ENCODE measurements around the gene PDXK. TPM values are rescaled to one million over a fixed set of nuclear protein-coding genes. Genes with fewer than 3 reads are reported as not detected.
A peak's percentile ranks its signal among the peaks of the same experiment; 100 is the strongest.

PDXK gene
- total RNA-seq, 1 experiment from 2014 or later = 119 TPM

GRCh38 chr21:43778469-43779335 lies 59.8 kb downstream of the PDXK start:
- no peaks in the 10 kb centered on the region for H3K27me3 ChIP-seq
- no peaks in the 10 kb centered on the region for H3K9me3 ChIP-seq
- no peak for DNase-seq
- H3K36me3 ChIP-seq = peaks cover 10% of the 10 kb centered on the region
- H3K4me3 ChIP-seq = no peak overlapping the region

GRCh38 chr21:43779660-43780059 lies 60.7 kb downstream of the PDXK start:
- H3K9me3 ChIP-seq = no peaks in the 10 kb centered on the region
- no peak overlapping the region for H3K4me3 ChIP-seq
- no peaks in the 10 kb centered on the region for H3K27me3 ChIP-seq
- peaks cover 3% of the 10 kb centered on the region for H3K36me3 ChIP-seq
- DNase-seq = no peak

GRCh38 chr21:43781846-43782245 lies 62.9 kb downstream of the PDXK start:
- DNase-seq = no peak
- no peaks in the 10 kb centered on the region for H3K36me3 ChIP-seq
- H3K4me3 ChIP-seq = no peak overlapping the region
- no peaks in the 10 kb centered on the region for H3K27me3 ChIP-seq
- no peaks in the 10 kb centered on the region for H3K9me3 ChIP-seq

GRCh38 chr21:43782431-43783097 lies 63.6 kb downstream of the PDXK start:
- H3K4me3 ChIP-seq = no peak overlapping the region
- H3K27me3 ChIP-seq = no peaks in the 10 kb centered on the region
- DNase-seq = no peak
- no peaks in the 10 kb centered on the region for H3K36me3 ChIP-seq
- no peaks in the 10 kb centered on the region for H3K9me3 ChIP-seq

- H3K9me3 ChIP-seq = no peaks in the 10 kb centered on the region
- no peaks in the 10 kb centered on the region for H3K27me3 ChIP-seq
- H3K36me3 ChIP-seq = no peaks in the 10 kb centered on the region
- H3K4me3 ChIP-seq = no peak overlapping the region
- no peak for DNase-seq
Observed at GRCh38 chr21:43783098-43783700, 64.3 kb downstream of the PDXK start.

- Histone ChIP-seq H3K9me3 (no peaks in the 10 kb centered on the region), H3K27me3 (no peaks in the 10 kb centered on the region), H3K36me3 (no peaks in the 10 kb centered on the region; the same call in 1 of the 2 replicates), H3K4me3 (no peak overlapping the region)
- no peak for DNase-seq
Observed at GRCh38 chr21:43785134-43785533, 66.2 kb downstream of the PDXK start.

- no peaks in the 10 kb centered on the region for H3K9me3 ChIP-seq
- no peak for DNase-seq
- H3K27me3 ChIP-seq = no peaks in the 10 kb centered on the region
- H3K4me3 ChIP-seq = no peak overlapping the region
- peaks cover 11% of the 10 kb centered on the region for H3K36me3 ChIP-seq
Observed at GRCh38 chr21:43786300-43786806, 67.4 kb downstream of the PDXK start.

GRCh38 chr21:43786807-43787440 lies 68.0 kb downstream of the PDXK start:
- no peak overlapping the region for H3K4me3 ChIP-seq
- H3K27me3 ChIP-seq = no peaks in the 10 kb centered on the region
- H3K9me3 ChIP-seq = no peaks in the 10 kb centered on the region
- H3K36me3 ChIP-seq = peaks cover 17% of the 10 kb centered on the region
- DNase-seq = no peak

GRCh38 chr21:43789276-43790009 lies 70.5 kb downstream of the PDXK start, which contains the start of gene RRP1:
TSS of gene RRP1 (plus strand) at chr21:43789577. CDS start at chr21:43789630, 53 bp downstream.
- peak; percentile 86 for DNase-seq

GRCh38 chr21:43790010-43790524 lies 71.1 kb downstream of the PDXK start:
- no peak for DNase-seq
- H3K27me3 ChIP-seq = no peaks in the 10 kb centered on the region
- H3K36me3 ChIP-seq = peaks cover 49% of the 10 kb centered on the region
- H3K9me3 ChIP-seq = no peaks in the 10 kb centered on the region
- H3K4me3 ChIP-seq = peak overlapping the region; percentile 93

More at GRCh38 chr21:43789276-43790009, 70.5 kb downstream of the PDXK start, which contains the start of gene RRP1:
- Histone ChIP-seq H3K4me3 (peak within 1 kb of the TSS; percentile 93), H3K9me3 (no peaks in the 10 kb centered on the region), H3K36me3 (peaks cover 42% of the 10 kb centered on the region), H3K27me3 (no peaks in the 10 kb centered on the region)

- Histone ChIP-seq H3K27me3 (no peaks in the 10 kb centered on the region), H3K9me3 (no peaks in the 10 kb centered on the region), H3K36me3 (peaks cover 72% of the 10 kb centered on the region), H3K4me3 (no peak overlapping the region)
- no peak for DNase-seq
Observed at GRCh38 chr21:43792406-43792805, 73.5 kb downstream of the PDXK start.

GRCh38 chr21:43793243-43793642 lies 74.3 kb downstream of the PDXK start:
- Histone ChIP-seq H3K36me3 (peaks cover 80% of the 10 kb centered on the region), H3K9me3 (no peaks in the 10 kb centered on the region), H3K4me3 (no peak overlapping the region), H3K27me3 (no peaks in the 10 kb centered on the region)
- DNase-seq = no peak

GRCh38 chr21:43794311-43794710 lies 75.4 kb downstream of the PDXK start:
- DNase-seq = no peak
- H3K36me3 ChIP-seq = peaks cover 90% of the 10 kb centered on the region
- no peaks in the 10 kb centered on the region for H3K27me3 ChIP-seq
- H3K9me3 ChIP-seq = no peaks in the 10 kb centered on the region
- no peak overlapping the region for H3K4me3 ChIP-seq

GRCh38 chr21:43794857-43795256 lies 75.9 kb downstream of the PDXK start:
- no peak for DNase-seq
- H3K4me3 ChIP-seq = no peak overlapping the region
- H3K36me3 ChIP-seq = peaks cover 95% of the 10 kb centered on the region
- H3K9me3 ChIP-seq = no peaks in the 10 kb centered on the region
- no peaks in the 10 kb centered on the region for H3K27me3 ChIP-seq

- H3K36me3 ChIP-seq = peaks cover 99% of the 10 kb centered on the region
- H3K27me3 ChIP-seq = no peaks in the 10 kb centered on the region
- no peak overlapping the region for H3K4me3 ChIP-seq
- no peaks in the 10 kb centered on the region for H3K9me3 ChIP-seq
- DNase-seq = no peak
Observed at GRCh38 chr21:43797415-43797814, 78.5 kb downstream of the PDXK start.

Measured in MG63 (cell line).